ENCODE measurements around the gene NPR2. TPM values are rescaled to one million over a fixed set of nuclear protein-coding genes. Genes with fewer than 3 reads are reported as not detected.

The NPR2 gene
- total RNA-seq, 6 experiments from 2014 or later, result 2.8 to 34.5 (median 13.1) TPM

- ATAC-seq, result no peak
- H3K27me3 ChIP-seq, result no peaks in the 10 kb centered on the region
- DNase-seq, result peak in 1 of 3 donors; percentile 30
- WGBS (ENCODE audit: insufficient coverage, low coverage, low lambda C conversion rate, missing lambda C conversion rate), result 85% methylated on average over 6 of the region's 15 CpGs
- no peak overlapping the region for H3K27ac ChIP-seq
- no peak overlapping the region for H3K4me3 ChIP-seq
- intact Hi-C loops (cut with DNase I), result no loop called here
- H3K4me1 ChIP-seq, result peaks cover 0 to 4% (median 1%) of the 10 kb centered on the region in 4 donors
- H3K9me3 ChIP-seq, result no peaks in the 10 kb centered on the region
- no peaks in the 10 kb centered on the region for H3K36me3 ChIP-seq
- TF ChIP-seq POLR2A (IDR thresholded peaks at IDR 0.05), result no peak
- no peak for TF ChIP-seq CTCF (IDR thresholded peaks at IDR 0.05)
Observed at GRCh38 chr9:35840881-35841644, 49.7 kb downstream of the NPR2 start.

GRCh38 chr9:35841645-35841900, 50.2 kb downstream of the NPR2 start:
- Histone ChIP-seq H3K27ac (no peak overlapping the region), H3K4me3 (no peak overlapping the region), H3K36me3 (no peaks in the 10 kb centered on the region), H3K27me3 (no peaks in the 10 kb centered on the region), H3K4me1 (no peaks in the 10 kb centered on the region), H3K9me3 (no peaks in the 10 kb centered on the region)
- ATAC-seq, result no peak
- DNase-seq, result peak in 1 of 3 donors; percentile 36
- TF ChIP-seq POLR2A (IDR thresholded peaks at IDR 0.05), result no peak
- no peak for TF ChIP-seq CTCF (IDR thresholded peaks at IDR 0.05)
- intact Hi-C loops (cut with DNase I), result no loop called here
- 40% methylated on average over 2 of the region's 5 CpGs for WGBS (ENCODE audit: insufficient coverage, low coverage, low lambda C conversion rate, missing lambda C conversion rate)

- Histone ChIP-seq H3K27ac (no peak overlapping the region), H3K36me3 (peaks cover 0 to 3% (median 0%) of the 10 kb centered on the region in 4 donors), H3K4me1 (no peaks in the 10 kb centered on the region), H3K4me3 (no peak overlapping the region), H3K9me3 (no peaks in the 10 kb centered on the region), H3K27me3 (no peaks in the 10 kb centered on the region)
- DNase-seq (peak in 1 of 3 donors; percentile 39), ATAC-seq (no peak)
- intact Hi-C loops (cut with DNase I), result no loop called here
- no peak for TF ChIP-seq POLR2A (IDR thresholded peaks at IDR 0.05)
- TF ChIP-seq CTCF (IDR thresholded peaks at IDR 0.05), result no peak
- 65% methylated on average over 4 of the region's 17 CpGs for WGBS (ENCODE audit: insufficient coverage, low coverage, low lambda C conversion rate, missing lambda C conversion rate)
Observed at GRCh38 chr9:35842020-35842745, 50.8 kb downstream of the NPR2 start.

GRCh38 chr9:35842795-35843194, 51.4 kb downstream of the NPR2 start:
- intact Hi-C loops (cut with DNase I), result no loop called here
- ATAC-seq (peak in 1 of 4 donors; percentile 40), DNase-seq (no peak)
- Histone ChIP-seq H3K4me3 (no peak overlapping the region), H3K9me3 (no peaks in the 10 kb centered on the region), H3K4me1 (no peaks in the 10 kb centered on the region), H3K27ac (no peak overlapping the region), H3K27me3 (no peaks in the 10 kb centered on the region), H3K36me3 (peaks cover 0 to 3% (median 0%) of the 10 kb centered on the region in 4 donors)
- WGBS (ENCODE audit: insufficient coverage, low coverage, low lambda C conversion rate, missing lambda C conversion rate), result 51% methylated on average over 2 of the region's 3 CpGs
- TF ChIP-seq POLR2A (IDR thresholded peaks at IDR 0.05), result no peak

GRCh38 chr9:35844628-35845270, 53.4 kb downstream of the NPR2 start:
- intact Hi-C loops (cut with DNase I), result no loop called here
- ATAC-seq, result peak; percentile 75 to 90 (median 82)
- Histone ChIP-seq H3K4me3 (no peak overlapping the region), H3K27ac (no peak overlapping the region), H3K36me3 (peaks cover 0 to 3% (median 0%) of the 10 kb centered on the region in 4 donors), H3K27me3 (no peaks in the 10 kb centered on the region), H3K4me1 (no peaks in the 10 kb centered on the region), H3K9me3 (no peaks in the 10 kb centered on the region)
- DNase-seq, result no peak
- no peak for TF ChIP-seq CTCF (IDR thresholded peaks at IDR 0.05)
- no peak for TF ChIP-seq POLR2A (IDR thresholded peaks at IDR 0.05)
- 52% methylated on average over 7 of the region's 7 CpGs for WGBS (ENCODE audit: insufficient coverage, low coverage, low lambda C conversion rate, missing lambda C conversion rate)
